Measurements from ENCODE around the gene DCAF8L1. TPM values are rescaled to one million over a fixed set of nuclear protein-coding genes. Genes with fewer than 3 reads are reported as not detected.

DCAF8L1 gene
- total and polyA plus RNA-seq, 2 of the 8 experiments (the other 6 are each of a cell fraction or from before 2014, with no cell fraction given), result not detected

DNA sequence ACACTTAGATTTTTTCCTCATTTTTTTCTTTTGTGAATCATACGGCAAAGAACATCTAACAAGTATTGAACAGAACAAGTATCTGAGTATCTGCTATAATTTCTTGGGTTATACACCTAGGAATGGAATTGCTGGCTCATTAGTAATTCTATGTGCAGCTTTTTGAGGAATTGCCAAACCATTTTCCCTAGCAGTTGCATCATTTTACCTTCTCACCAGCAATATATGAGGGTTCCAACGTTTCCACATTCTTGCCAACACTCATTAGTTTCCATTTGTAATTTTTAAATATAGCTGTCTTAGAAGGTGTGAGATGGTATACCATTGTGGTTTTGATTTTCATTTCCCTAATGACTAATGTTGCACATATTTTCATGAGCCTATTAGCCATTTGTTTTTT is 41.1 kb upstream of the DCAF8L1 start (continued):
- TF ChIP-seq, protein P1, sequence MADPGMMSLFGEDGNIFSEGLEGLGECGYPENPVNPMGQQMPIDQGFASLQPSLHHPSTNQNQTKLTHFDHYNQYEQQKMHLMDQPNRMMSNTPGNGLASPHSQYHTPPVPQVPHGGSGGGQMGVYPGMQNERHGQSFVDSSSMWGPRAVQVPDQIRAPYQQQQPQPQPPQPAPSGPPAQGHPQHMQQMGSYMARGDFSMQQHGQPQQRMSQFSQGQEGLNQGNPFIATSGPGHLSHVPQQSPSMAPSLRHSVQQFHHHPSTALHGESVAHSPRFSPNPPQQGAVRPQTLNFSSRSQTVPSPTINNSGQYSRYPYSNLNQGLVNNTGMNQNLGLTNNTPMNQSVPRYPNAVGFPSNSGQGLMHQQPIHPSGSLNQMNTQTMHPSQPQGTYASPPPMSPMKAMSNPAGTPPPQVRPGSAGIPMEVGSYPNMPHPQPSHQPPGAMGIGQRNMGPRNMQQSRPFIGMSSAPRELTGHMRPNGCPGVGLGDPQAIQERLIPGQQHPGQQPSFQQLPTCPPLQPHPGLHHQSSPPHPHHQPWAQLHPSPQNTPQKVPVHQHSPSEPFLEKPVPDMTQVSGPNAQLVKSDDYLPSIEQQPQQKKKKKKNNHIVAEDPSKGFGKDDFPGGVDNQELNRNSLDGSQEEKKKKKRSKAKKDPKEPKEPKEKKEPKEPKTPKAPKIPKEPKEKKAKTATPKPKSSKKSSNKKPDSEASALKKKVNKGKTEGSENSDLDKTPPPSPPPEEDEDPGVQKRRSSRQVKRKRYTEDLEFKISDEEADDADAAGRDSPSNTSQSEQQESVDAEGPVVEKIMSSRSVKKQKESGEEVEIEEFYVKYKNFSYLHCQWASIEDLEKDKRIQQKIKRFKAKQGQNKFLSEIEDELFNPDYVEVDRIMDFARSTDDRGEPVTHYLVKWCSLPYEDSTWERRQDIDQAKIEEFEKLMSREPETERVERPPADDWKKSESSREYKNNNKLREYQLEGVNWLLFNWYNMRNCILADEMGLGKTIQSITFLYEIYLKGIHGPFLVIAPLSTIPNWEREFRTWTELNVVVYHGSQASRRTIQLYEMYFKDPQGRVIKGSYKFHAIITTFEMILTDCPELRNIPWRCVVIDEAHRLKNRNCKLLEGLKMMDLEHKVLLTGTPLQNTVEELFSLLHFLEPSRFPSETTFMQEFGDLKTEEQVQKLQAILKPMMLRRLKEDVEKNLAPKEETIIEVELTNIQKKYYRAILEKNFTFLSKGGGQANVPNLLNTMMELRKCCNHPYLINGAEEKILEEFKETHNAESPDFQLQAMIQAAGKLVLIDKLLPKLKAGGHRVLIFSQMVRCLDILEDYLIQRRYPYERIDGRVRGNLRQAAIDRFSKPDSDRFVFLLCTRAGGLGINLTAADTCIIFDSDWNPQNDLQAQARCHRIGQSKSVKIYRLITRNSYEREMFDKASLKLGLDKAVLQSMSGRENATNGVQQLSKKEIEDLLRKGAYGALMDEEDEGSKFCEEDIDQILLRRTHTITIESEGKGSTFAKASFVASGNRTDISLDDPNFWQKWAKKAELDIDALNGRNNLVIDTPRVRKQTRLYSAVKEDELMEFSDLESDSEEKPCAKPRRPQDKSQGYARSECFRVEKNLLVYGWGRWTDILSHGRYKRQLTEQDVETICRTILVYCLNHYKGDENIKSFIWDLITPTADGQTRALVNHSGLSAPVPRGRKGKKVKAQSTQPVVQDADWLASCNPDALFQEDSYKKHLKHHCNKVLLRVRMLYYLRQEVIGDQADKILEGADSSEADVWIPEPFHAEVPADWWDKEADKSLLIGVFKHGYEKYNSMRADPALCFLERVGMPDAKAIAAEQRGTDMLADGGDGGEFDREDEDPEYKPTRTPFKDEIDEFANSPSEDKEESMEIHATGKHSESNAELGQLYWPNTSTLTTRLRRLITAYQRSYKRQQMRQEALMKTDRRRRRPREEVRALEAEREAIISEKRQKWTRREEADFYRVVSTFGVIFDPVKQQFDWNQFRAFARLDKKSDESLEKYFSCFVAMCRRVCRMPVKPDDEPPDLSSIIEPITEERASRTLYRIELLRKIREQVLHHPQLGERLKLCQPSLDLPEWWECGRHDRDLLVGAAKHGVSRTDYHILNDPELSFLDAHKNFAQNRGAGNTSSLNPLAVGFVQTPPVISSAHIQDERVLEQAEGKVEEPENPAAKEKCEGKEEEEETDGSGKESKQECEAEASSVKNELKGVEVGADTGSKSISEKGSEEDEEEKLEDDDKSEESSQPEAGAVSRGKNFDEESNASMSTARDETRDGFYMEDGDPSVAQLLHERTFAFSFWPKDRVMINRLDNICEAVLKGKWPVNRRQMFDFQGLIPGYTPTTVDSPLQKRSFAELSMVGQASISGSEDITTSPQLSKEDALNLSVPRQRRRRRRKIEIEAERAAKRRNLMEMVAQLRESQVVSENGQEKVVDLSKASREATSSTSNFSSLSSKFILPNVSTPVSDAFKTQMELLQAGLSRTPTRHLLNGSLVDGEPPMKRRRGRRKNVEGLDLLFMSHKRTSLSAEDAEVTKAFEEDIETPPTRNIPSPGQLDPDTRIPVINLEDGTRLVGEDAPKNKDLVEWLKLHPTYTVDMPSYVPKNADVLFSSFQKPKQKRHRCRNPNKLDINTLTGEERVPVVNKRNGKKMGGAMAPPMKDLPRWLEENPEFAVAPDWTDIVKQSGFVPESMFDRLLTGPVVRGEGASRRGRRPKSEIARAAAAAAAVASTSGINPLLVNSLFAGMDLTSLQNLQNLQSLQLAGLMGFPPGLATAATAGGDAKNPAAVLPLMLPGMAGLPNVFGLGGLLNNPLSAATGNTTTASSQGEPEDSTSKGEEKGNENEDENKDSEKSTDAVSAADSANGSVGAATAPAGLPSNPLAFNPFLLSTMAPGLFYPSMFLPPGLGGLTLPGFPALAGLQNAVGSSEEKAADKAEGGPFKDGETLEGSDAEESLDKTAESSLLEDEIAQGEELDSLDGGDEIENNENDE (IDR thresholded peaks at IDR 0.05; ENCODE audit: insufficient replicate concordance, low read length), result no peak
- no peak for TF ChIP-seq FOSL1 (IDR thresholded peaks at IDR 0.05; ENCODE audit: insufficient read depth, low read depth, low read length)
- no peak for TF ChIP-seq SAP30 (IDR thresholded peaks at IDR 0.05; ENCODE audit: insufficient read depth, insufficient replicate concordance, low read length)
- TF ChIP-seq ASH2L (IDR thresholded peaks at IDR 0.05; ENCODE audit: low read length), result no peak
- TF ChIP-seq CHD2 (IDR thresholded peaks at IDR 0.05; ENCODE audit: low read length), result no peak
- TF ChIP-seq SRF (IDR thresholded peaks at IDR 0.05; ENCODE audit: low read depth, low read length), result no peak
- no peak for TF ChIP-seq EP300 (IDR thresholded peaks at IDR 0.05; ENCODE audit: borderline replicate concordance in 1 of 2, low read depth in 2 of 2, low read length in 2 of 2)
- TF ChIP-seq NANOG (IDR thresholded peaks at IDR 0.05; ENCODE audit: insufficient read depth, low read depth, low read length, poor library complexity, severe bottlenecking), result no peak
- no peak for TF ChIP-seq RNF2 (IDR thresholded peaks at IDR 0.05; ENCODE audit: borderline replicate concordance, low read depth, low read length, missing control alignments, poor library complexity, severe bottlenecking)
- no peak for TF ChIP-seq POLR2AphosphoS5 (IDR thresholded peaks at IDR 0.05; ENCODE audit: low read depth, low read length)
- TF ChIP-seq CBX5 (IDR thresholded peaks at IDR 0.05; ENCODE audit: low read depth, low read length), result no peak

All from H1 (cell line).